DMS 273 treated with DMSO at 0.1 percent for 48 hours (cell line): ENCODE results near the gene SP3.

Source experiments
- DNase-seq: peaks from one replicate; lab custom pipeline; 2025; lab: John Stamatoyannopoulos, UW

SP3 gene

GRCh38 chr2:173965372-173966025 lies at the start of gene SP3:
SP3 (minus strand) TSS chr2:173965373; CDS start chr2:173965171, 202 bp downstream.
- DNase-seq, result peak; percentile 94

- no peak for DNase-seq
Measured at GRCh38 chr2:174014699-174015070, 49.5 kb upstream of the SP3 start.

- no peak for DNase-seq
Measured at GRCh38 chr2:174014011-174014698, 49.0 kb upstream of the SP3 start.

- DNase-seq, result no peak
Measured at GRCh38 chr2:174013315-174013751, 48.2 kb upstream of the SP3 start.

GRCh38 chr2:174012347-174013314 lies 47.5 kb upstream of the SP3 start:
- DNase-seq, result no peak

GRCh38 chr2:174011796-174012195 lies 46.6 kb upstream of the SP3 start:
- no peak for DNase-seq

- DNase-seq, result no peak
Measured at GRCh38 chr2:174011173-174011572, 46.0 kb upstream of the SP3 start.

GRCh38 chr2:174009488-174010223 lies 44.5 kb upstream of the SP3 start:
- no peak for DNase-seq

GRCh38 chr2:174008720-174009119 lies 43.5 kb upstream of the SP3 start:
- no peak for DNase-seq

- DNase-seq, result no peak
Measured at GRCh38 chr2:174007010-174007409, 41.8 kb upstream of the SP3 start.

GRCh38 chr2:174005801-174006419 lies 40.7 kb upstream of the SP3 start:
- no peak for DNase-seq

GRCh38 chr2:174004905-174005605 lies 39.9 kb upstream of the SP3 start:
- no peak for DNase-seq

GRCh38 chr2:174003720-174004695 lies 38.8 kb upstream of the SP3 start:
- no peak for DNase-seq

- no peak for DNase-seq
Measured at GRCh38 chr2:174002679-174003078, 37.5 kb upstream of the SP3 start.

- no peak for DNase-seq
Measured at GRCh38 chr2:174001107-174001506, 35.9 kb upstream of the SP3 start.

GRCh38 chr2:173999724-174000123 lies 34.6 kb upstream of the SP3 start:
- DNase-seq, result no peak

GRCh38 chr2:173999272-173999671 lies 34.1 kb upstream of the SP3 start:
- DNase-seq, result no peak

- no peak for DNase-seq
Measured at GRCh38 chr2:173998386-173998785, 33.2 kb upstream of the SP3 start.

GRCh38 chr2:173997753-173998152 lies 32.6 kb upstream of the SP3 start:
- no peak for DNase-seq

GRCh38 chr2:173997269-173997668 lies 32.1 kb upstream of the SP3 start:
- DNase-seq, result no peak
